PFSK-1 (cell line): ENCODE data around the gene CATSPERE.

Experiments used
- FOXP2 ChIP-seq: optimal IDR thresholded peaks from 2 replicates; pipeline ENCODE3; 2011; ENCODE audit warnings: borderline replicate concordance, control low read depth, inconsistent platforms; ENCODE audit not compliant: insufficient read depth; ENCODE audit errors: extremely low read length, extremely low read depth
- SIN3A ChIP-seq: IDR thresholded peaks from 2 replicates; pipeline ENCODE4 v1.6.1; 2012; ENCODE audit warnings: mild to moderate bottlenecking, low read length, moderate library complexity, borderline replicate concordance; ENCODE audit not compliant: insufficient read depth

- TF ChIP-seq FOXP2: no peak
- no peak for TF ChIP-seq SIN3A
Measured at GRCh38 chr1:244657421-244657820, 196.3 kb downstream of the CATSPERE start.
